ENCODE results near the gene ANKRD12.

DNA sequence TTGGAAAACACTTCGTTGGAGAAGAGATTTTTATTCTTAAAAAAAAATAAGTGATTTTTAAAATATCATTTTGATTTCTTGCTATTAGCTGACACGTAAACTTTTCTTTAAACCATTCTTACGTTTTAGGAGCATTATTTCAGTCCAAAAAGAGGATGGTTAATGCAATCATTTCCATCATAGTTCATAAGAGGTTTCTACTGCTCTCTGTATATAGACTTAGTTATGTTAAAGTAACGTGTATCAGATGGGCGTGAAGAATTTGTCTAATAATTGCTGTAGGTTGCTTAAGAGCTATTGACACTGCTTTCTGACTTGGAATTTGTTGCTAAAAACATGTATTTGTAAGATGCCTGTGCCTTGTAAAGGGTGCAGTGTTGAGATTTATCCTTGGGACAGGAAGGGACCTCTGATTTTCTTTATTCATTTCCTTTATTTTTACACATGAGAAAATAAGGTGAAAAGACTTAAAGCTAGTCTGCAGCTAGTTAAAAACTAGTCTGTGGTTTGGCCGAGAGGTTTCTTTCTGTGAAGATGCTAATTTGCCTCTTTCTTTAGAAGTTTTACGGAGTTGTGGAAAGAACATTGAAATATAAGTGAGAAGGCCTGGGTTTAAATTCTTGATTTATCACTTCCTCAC is 2.9 kb downstream of the ANKRD12 start:
- TF ChIP-seq, protein P1, sequence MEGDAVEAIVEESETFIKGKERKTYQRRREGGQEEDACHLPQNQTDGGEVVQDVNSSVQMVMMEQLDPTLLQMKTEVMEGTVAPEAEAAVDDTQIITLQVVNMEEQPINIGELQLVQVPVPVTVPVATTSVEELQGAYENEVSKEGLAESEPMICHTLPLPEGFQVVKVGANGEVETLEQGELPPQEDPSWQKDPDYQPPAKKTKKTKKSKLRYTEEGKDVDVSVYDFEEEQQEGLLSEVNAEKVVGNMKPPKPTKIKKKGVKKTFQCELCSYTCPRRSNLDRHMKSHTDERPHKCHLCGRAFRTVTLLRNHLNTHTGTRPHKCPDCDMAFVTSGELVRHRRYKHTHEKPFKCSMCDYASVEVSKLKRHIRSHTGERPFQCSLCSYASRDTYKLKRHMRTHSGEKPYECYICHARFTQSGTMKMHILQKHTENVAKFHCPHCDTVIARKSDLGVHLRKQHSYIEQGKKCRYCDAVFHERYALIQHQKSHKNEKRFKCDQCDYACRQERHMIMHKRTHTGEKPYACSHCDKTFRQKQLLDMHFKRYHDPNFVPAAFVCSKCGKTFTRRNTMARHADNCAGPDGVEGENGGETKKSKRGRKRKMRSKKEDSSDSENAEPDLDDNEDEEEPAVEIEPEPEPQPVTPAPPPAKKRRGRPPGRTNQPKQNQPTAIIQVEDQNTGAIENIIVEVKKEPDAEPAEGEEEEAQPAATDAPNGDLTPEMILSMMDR (IDR thresholded peaks at IDR 0.05) = no peak
- no peak for TF ChIP-seq EP300 (IDR thresholded peaks at IDR 0.05)
- TF ChIP-seq POLR2A (IDR thresholded peaks at IDR 0.05) = no peak
- TF ChIP-seq POLR2AphosphoS5 (IDR thresholded peaks at IDR 0.05) = no peak

Measured in upper lobe of left lung (tissue), 4 donors.